Hindlimb muscle (tissue), 1 donor: ENCODE results near the gene CFI. TPM values are rescaled to one million over a fixed set of nuclear protein-coding genes. Genes with fewer than 3 reads are reported as not detected.

Experiments used
- DNase-seq: peaks from one replicate; pipeline ENCODE4 v3.0.0-alpha.2; 2013
- polyA plus RNA-seq: library from polyadenylated mRNA; unstranded; fragments of 120-200 nt; gene quantifications from one replicate; pipeline ENCODE4 v1.2.1, GENCODE V29; 2013; ENCODE audit not compliant: insufficient read length

Gene CFI
- 7.3 TPM for polyA plus RNA-seq

DNA sequence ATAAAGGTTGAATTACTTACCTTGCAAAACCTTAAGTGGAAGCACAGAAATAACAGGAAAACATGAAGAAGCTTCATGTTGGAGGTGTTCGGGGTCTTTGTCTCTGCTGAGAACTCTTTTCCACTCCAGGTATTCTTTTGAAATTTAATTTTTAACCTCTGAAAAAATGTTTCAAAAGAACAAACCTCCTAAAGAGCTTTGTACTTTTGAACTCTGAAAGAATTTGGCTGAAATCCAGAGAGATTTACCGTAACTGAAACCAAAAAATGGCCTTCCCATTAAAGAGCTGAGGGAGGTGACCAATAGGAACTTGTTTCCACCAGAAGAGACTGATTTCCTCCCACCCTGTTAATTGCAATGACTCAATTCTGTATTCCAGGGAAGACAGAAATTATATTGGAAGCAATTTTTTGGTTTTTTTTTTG is at the start of gene CFI:
TSS of gene CFI (minus strand) at position 105 of the 425 bp plus-strand sequence. CDS start at position 77, 28 bp downstream.
- DNase-seq = no peak

DNA sequence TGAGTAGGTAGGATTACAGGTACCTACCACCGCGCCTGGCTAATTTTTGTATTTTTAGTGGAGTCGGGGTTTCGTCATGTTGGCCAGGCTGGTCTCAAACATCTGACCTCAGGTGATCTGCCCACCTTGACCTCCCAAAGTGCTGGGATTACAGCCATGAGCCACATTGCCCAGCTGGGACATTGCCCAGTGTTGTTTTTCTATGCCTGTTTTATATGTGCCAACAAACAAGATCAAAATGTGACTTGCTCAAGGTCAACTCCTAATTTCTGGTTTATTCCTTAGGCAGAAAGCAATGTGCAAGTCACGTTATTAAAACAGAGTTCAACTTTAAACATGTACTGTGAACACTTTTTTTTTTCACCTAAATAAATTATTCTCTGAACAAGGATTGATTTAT is 48.8 kb upstream of the CFI start:
- DNase-seq = no peak

DNA sequence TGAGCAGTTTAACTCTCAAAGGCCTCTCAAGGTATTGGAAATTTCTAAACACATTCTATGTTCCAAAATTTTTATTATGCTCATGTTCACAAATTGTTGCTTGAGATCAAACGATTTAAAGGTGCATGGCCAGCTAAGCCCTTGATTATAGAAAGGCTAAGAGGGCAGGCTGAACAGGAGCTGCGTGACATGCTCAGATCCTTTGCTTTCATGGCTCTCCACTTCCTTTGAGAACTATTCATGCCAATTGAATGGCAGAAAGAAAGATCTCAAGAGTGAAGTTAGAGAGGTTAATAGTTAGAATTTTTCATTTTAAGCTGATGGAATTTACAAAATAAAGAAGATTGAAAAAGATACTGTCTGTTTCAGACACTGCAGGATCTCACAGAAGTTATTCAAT is 46.7 kb upstream of the CFI start:
- no peak for DNase-seq

- no peak for DNase-seq
These were observed 46.2 kb upstream of the CFI start, which contains the start of gene LRIT3 for GRCh38 chr4:109847896-109848442. LRIT3 (plus strand) TSS chr4:109848107; CDS start chr4:109848202, 95 bp downstream.

GRCh38 chr4:109846395-109847098 is 44.7 kb upstream of the CFI start:
- no peak for DNase-seq

- DNase-seq = no peak
These were observed 35.2 kb upstream of the CFI start for GRCh38 chr4:109836985-109837384.

GRCh38 chr4:109833756-109834155 is 32.0 kb upstream of the CFI start:
- DNase-seq = no peak

DNA sequence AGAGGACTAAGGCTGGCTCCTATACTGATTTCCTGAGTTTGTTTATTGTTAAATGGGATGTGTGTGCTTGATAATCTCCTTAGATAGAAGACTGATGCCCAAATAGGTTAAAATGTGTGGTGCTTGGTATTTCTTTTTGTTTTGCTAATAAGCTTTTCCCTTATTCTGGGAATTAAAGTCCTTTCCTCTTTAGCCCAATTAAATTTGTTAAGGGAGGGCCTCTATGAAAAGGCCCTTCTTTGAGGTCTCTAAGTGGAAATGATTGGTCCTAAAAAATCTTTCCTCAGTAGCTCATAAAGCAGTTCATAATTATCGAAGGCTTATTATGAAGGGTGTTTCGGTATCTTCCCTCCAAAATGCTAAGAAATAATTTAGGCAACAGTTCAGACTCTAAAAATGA is 25.9 kb upstream of the CFI start, which contains the start of gene RRH:
TSS of gene RRH (plus strand) at position 301 of the 400 bp plus-strand sequence. CDS start at position 357, 56 bp downstream.
- no peak for DNase-seq

GRCh38 chr4:109826719-109827118 is 24.9 kb upstream of the CFI start:
- no peak for DNase-seq

GRCh38 chr4:109821185-109821584 is 19.4 kb upstream of the CFI start:
- no peak for DNase-seq

DNA sequence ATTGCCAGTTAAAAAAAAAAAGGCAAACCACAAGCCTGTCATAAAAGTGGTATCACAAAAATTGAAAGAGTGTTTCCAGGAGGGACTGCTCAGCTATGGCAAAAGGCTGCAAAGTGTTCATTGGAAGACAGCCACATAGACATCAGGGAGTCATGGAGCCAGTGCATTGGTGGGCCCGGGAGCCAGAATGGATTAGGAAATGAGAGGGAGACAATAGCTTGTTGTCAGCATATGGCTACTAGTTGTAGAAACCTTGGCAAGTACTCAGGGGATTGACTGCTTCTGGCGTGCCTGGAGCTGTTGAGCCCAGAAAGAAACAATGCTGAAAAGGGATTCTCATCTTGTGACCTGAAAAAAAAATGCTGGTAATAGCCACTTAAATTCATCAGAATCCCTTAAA is 18.8 kb upstream of the CFI start:
- no peak for DNase-seq

GRCh38 chr4:109818268-109818667 is 16.5 kb upstream of the CFI start:
- no peak for DNase-seq

GRCh38 chr4:109816894-109817293 is 15.1 kb upstream of the CFI start:
- no peak for DNase-seq

- DNase-seq = no peak
These were observed 14.3 kb upstream of the CFI start for GRCh38 chr4:109816082-109816442.

DNA sequence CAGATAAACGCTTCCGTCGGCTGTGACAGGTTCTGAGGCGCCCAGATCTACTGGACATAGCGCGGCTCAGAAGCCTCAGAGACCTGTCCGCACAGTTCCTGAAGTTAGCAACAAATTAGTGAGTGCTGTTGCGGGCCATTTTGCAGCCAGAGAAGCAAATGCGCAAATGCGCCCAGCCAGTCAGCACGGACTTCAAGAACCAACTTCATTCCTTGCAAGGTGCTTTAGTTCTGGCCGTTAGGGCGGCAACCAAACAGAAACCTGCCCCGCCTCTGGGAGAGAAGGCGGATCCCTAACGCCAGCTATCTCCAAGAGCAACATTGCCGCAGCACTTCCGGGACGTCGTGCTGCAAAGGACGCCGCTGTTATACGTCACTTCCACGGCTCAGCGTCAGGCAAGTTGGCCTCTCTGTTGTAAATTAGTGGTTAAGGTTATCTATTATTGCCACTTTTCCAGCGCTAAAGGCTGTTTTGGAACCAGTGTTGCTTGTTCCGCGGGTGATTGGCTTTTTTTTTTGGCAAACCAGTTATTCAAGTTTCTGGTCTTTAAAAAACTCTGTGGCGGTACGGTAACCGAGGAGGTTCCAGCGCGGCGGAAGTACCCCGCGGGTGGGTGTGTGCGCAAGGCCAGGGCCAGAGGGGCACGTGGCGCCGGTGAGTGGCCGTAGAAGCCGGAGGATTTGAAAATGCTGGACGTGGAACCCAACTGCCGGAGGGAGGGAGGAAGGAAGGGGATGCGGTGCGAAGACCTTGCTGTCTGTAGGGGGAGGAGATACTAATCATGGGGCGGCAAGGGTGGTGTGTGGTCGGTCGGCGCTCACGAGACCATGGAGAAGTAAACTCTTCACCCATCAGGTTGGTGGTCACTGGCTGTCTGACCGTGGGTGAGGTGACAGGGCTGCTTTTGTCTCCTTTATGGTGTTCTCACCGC is 13.6 kb upstream of the CFI start, which contains the start of gene GAR1:
TSS of gene GAR1 (plus strand) at position 612 of the 931 bp plus-strand sequence. CDS start 403 bp downstream, outside the sequence.
- peak; percentile 94 for DNase-seq

DNA sequence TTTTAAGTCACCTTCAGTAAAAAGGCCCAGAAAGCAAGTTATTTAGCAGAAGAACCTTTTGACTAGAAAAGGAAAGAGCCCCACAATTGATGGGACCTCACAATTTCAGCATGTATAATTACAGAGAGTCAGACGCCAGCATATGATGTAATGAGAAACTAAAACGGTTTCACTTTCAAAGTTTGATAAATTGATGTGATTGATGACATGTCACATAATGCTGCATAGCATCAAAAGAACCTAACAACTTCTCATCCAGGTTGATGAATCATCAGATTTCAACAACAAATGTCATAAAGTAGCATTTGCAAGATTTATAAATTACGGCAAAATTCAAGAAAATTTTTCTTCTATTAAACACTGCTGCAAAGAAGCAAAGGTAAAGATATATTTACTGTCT is 9.9 kb upstream of the CFI start:
- no peak for DNase-seq

DNA sequence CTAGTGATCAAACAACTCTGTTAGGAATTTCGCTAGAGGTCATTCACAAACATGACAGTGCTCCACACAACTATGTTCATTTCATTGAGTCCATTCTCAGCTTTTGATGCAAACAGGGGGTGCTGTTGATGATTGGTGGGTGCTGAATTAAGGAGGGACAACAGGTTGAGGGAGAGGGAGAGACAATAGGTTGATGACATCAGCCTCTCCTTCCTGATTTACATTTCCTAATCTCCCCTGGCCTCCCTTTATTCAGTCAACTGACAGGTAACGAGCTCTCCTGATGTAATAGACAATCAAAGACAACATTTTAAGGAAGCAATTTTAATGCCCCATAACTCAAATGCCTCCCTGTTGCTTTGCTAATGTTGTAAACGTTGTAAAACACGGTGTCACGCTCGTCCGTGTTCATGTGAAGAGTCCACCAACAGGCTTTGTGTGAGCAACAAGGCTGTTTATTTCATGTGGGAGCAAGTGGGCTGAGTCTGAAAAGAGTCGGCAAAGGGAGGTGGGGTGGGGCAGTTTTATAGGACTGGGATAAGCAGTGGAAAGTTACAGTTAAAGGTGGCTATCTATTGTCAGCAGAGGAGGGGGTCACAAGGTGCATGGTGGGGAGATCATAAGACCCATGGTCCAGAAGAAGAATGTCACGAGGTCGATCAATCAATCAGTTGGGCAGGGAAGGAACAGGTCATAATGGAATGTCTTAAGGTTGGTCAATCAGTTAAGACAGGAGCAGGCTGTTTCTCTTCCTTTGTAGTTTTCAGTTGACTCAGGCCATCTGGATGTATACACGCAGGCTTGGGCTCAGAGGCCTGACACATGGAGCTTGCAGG is 9.0 kb upstream of the CFI start:
- DNase-seq = no peak

DNA sequence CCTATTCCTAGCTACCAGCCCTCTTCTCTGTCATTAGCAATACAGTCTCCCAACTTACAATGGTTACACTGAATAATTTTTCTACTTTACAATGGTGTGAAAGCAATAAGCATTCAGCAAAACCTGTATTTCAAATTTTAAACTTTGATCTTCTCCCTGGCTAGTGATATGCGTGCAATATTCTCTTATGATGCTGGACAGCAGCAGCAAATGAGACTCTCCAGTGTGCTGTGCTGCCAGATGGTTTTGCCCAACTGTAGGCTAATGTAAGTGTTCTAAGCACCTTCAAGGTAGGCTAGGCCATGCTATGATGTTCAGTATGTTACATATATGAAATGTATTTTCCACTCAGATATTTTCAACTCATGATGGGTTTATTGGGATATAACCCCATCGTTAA is 7.9 kb upstream of the CFI start:
- DNase-seq = no peak

- no peak for DNase-seq
These were observed 2.2 kb upstream of the CFI start for GRCh38 chr4:109803924-109804571.

DNA sequence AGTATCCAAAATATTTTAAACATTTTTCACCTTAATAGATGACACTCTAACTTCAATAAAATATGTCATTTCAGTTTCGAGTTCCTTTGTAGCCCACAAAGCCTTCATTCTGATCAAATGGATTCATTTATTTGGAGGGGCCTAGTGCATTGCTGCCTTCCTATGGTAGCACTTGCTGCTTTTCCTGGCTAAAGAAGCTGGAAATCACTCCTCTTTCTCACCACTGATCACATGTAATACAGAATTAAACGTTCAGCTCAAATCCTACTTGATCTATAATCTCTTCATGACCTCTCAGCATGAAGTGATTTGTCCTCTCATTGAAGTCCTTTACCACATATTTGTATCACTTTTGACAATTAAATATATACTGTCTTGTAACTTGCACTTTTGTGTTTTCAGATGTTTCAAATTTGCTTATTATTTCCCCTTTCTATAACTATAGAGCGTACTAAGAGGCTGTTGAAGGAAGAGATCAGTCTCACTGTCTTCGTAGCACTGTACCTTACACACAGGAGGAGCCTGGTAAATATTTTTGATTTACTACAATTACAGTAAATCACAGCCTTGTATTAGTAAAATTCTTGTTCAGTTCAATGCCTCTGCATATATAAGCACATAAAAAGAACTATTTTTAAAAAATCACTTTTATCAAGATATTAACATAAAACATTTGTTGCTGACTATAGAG is 555 bp downstream of the CFI start:
- no peak for DNase-seq

- DNase-seq = no peak
These were observed 2.9 kb downstream of the CFI start for GRCh38 chr4:109798866-109799265.
